HG03097 (cell line): ENCODE data around the gene NR6A1.

ENCODE experiments used
- ATAC-seq: cut with Tn5 transposase; IDR thresholded peaks from one replicate; pipeline ENCODE4 v1.9.1; 2021; ENCODE audit not compliant: unreplicated experiment, low FRiP score

NR6A1 gene

GRCh38 chr9:124730772-124731171, 40.3 kb downstream of the NR6A1 start:
- ATAC-seq: no peak

GRCh38 chr9:124726886-124727285, 44.2 kb downstream of the NR6A1 start:
- ATAC-seq: no peak

GRCh38 chr9:124725068-124725452, 46.1 kb downstream of the NR6A1 start:
- no peak for ATAC-seq

- ATAC-seq: no peak
Observed at GRCh38 chr9:124724415-124725067, 46.6 kb downstream of the NR6A1 start.

- no peak for ATAC-seq
Observed at GRCh38 chr9:124723352-124723751, 47.8 kb downstream of the NR6A1 start.

DNA sequence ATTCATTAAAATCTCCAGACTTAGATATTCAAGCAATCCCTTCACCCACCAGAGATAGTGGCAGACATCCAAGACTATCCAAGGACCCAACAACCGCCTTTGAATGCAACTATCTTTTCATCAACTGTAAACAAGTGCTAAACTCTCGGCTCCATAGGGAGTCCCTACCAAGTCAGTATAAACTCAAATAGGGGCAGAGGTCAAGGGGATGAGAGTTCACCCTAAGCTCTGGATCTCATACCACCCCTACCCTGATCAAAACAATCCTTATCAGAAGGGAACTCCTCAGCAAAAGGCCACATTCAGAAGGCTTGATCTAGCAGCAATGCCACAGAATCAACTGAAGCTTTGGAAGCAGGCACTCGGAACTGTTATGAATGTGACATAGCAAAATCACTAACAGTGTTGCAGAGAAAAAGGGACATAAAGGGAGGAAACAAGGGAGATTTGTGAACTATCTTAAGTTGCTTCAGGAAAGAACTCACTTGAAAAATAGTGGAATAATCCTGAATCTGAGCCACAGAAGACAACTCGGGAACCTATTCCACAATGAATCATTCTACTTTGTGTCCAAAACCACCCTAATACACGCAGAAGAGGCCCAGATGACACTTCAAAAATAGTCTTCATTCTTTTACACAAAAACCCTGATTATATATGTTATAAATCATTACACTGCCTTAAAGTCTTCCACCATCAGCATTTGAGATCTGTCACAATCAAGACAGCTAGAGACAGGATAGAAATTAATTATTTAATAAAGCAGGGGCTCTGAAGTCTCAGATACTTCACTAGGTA, 49.8 kb downstream of the NR6A1 start:
- ATAC-seq: no peak

- no peak for ATAC-seq
Observed at GRCh38 chr9:124720429-124721108, 50.5 kb downstream of the NR6A1 start.

DNA sequence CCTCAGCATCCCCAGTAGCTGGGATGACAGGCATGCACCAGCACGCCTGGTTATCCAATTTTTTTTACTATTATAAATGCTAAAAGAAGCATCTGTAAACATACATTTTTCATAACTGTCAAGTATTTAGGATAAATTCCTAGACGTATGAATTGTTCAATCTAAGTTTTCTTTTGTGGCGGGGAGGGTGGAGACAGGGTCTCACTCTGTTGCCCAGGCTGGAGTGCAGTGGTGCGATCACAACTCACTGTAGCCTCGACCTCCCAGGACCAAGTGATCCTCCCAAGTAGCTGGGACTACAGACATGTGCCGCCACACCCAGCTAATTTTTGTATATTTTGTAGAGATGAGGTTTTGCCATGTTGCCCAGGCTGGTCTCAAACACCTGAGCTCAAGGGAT, 52.2 kb downstream of the NR6A1 start:
- no peak for ATAC-seq

GRCh38 chr9:124717597-124717996, 53.5 kb downstream of the NR6A1 start:
- ATAC-seq: no peak

GRCh38 chr9:124716808-124717207, 54.3 kb downstream of the NR6A1 start:
- ATAC-seq: no peak

GRCh38 chr9:124710766-124711165, 60.3 kb downstream of the NR6A1 start:
- no peak for ATAC-seq

DNA sequence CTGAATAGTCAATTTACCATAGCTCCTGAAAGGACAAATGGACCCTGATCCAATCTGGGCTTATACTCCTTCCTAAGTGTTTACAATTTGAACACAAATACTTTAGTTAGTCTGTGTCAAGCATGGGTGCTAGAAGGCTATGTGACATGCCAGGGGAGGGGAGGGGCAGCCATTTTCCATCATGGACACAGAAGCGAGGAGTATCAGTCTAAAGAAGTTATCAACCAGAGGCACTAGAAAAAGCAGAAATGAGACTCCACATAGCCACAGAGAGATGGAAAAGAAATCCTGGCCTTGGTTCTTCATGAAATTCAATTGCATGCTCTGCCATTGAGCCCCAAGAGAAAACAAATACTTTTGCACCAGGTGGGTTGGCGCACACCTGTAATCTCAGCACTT, 61.8 kb downstream of the NR6A1 start:
- ATAC-seq: no peak

DNA sequence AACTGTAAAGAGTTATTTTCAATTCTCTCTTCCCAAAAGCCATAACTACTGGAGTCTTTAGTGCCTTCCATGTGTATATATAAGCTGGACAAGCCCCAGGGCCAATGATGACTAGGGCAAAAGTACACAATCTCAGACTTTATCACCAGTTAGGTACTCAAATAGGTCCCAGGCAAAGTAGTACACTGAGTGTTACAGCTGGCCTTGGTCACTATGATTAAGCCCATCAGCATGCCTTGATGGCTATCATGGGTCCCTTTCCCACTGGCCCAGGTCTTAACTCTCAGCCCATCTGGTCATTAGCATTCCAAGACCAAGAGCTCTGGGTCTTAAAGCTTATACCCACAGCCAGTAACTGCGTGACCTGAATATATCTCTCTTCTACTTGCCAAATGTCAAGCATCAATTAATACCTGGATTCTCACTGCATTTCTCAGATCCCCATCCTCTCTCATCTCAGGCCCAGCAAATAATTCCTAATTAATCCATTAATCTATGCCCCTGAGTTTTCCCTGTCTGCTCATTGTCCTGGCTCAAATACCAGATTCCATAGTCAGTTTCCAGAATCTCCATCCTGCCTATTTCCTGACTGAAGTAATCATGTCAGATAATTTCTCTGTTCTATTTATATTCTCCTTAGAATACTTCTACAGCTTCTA, 62.3 kb downstream of the NR6A1 start:
- no peak for ATAC-seq

DNA sequence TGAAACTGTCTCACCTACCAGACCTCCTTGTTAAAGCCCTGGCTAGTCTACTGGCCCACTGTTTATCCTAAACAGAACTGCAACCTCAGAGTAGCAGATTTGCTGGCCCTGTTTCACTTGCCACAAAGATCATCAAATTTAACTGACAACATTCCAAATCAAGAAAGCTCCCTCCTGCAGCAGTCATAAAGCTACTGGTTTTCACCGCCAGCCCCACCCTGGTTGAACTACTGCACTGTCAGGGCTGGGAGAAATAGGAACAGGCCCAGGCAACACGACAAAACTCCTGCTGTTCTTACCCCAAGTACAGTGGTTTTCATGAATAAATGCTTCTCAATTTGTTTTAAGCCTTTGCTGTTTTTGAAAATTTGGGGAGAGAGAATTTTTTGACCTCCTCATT, 63.0 kb downstream of the NR6A1 start:
- no peak for ATAC-seq

GRCh38 chr9:124707666-124708065, 63.4 kb downstream of the NR6A1 start:
- no peak for ATAC-seq

DNA sequence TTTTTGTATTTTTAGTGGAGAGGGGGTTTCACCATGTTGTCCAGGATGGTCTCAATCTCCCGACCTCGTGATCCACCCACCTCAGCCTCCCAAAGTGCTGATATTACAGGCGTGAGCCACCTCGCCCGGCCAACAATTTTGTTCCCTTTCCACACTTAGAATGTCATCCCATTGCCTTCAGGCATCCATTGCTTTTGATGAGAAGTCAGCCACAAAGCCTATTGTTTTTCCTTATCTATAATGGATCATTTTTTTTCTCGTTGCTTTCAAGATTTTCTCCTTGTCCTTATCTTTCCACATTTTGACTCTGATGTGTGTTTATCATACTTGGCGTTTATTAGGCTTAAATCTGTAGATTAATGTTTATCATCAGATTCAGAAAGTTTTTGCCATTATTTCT, 64.4 kb downstream of the NR6A1 start:
- ATAC-seq: no peak

GRCh38 chr9:124699575-124699974, 71.5 kb downstream of the NR6A1 start:
- ATAC-seq: no peak

- ATAC-seq: no peak
Observed at GRCh38 chr9:124698265-124698664, 72.8 kb downstream of the NR6A1 start.

DNA sequence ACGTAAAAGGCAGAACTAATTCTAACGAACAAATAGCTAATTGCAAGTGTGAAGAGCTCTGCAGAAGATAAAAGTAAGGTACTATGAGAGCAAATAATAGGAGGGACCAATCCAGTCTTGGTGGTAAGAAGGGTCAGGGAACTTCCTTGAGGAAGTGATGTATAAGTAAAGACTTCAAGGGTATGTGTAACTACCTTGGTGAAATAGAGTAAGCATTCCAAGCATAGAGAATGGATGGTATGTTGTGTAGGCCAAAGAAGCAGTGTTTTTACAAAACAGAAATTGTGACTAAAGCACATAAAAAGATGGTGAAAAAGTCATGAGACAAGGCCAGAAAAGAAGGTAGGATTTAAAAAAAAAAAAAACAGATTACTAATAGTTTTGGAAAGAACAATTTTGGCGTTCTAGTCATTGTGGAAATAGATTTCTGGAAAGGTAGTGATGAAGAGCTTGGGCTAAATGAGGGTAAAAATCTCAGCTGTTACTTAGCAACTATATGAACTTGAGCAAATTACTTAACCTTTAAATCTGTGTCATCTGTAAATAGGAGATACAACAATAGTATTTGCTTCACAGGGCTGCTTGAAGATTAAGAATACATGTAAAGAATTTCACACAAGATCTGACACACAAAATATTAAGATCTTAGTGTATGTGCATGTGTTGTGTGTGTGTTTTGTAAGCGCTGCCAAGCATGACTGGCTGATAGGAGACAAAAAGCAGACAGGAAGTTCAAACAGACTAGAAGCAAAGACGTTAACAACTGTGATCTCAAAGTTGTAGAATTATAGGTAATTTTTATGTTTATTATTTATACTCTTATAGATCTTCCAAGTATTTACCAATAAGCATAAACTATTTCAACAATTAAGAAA, 73.5 kb downstream of the NR6A1 start:
- no peak for ATAC-seq

DNA sequence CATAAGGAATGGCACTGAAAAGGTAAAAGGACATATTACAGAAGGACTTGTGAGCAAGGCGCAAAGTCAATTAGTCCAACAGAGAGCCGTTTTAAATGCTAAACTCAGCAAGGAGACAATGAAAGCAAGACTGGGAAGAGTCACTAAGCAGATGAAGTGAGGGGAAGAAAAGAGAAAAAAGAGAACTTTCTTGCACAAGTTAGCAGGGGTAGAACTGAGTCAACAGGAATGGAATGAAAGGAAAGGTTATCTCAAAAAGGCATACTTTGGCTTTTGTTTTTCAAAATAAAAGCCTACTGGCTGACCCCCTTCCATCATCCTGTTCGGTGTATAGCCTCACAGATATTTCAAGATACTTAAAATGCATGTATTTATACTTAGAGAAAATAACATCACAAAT, 75.0 kb downstream of the NR6A1 start:
- ATAC-seq: no peak
